Cardiac muscle cell (in vitro differentiated cells and primary cell): ENCODE data around the gene THOC6. TPM values are rescaled to one million over a fixed set of nuclear protein-coding genes. Genes with fewer than 3 reads are reported as not detected.
A peak's percentile ranks its signal among the peaks of the same experiment; 100 is the strongest.

Source experiments
- DNase-seq, 2 donors: peaks; one replicate each; pipeline versions ENCODE4 v3.0.0 to v3.0.0-alpha.2; 2010 to 2017; ENCODE audit warnings: low read depth in 1 of 2, low spot score in 1 of 2
- H3K27ac ChIP-seq: fragments of 200-600 bp; sonication (generic); 2 replicates; pipeline ENCODE4 v1.5.1; 2016
- H3K27me3 ChIP-seq: fragments of 200-600 bp; sonication (generic); 2 replicates; pipeline ENCODE4 v1.6.0; 2016; ENCODE audit warnings: control low read depth
- H3K36me3 ChIP-seq: fragments of 200-600 bp; sonication (generic); 2 replicates; pipeline ENCODE4 v1.5.1; 2016; ENCODE audit warnings: control low read depth
- H3K4me1 ChIP-seq: fragments of 200-600 bp; sonication (generic); 2 replicates; pipeline ENCODE4 v1.8.1; 2017; ENCODE audit warnings: low read depth, mild to moderate bottlenecking, mixed run types
- H3K4me3 ChIP-seq: fragments of 200-600 bp; sonication (generic); 2 replicates; pipeline ENCODE4 v1.5.1; 2016; ENCODE audit warnings: mild to moderate bottlenecking
- H3K9me3 ChIP-seq: fragments of 200-600 bp; sonication (generic); 2 replicates; pipeline ENCODE4 v1.5.1; 2017; ENCODE audit warnings: low read depth, mild to moderate bottlenecking, control low read depth
- polyA plus RNA-seq: library from polyadenylated mRNA; unstranded; fragments of >200 nt; fragmentation: Nextera tagmentation; extraction: Ambion mirVana; gene quantifications from 2 replicates; pipeline ENCODE4 v1.2.1, GENCODE V29; 2016
- total RNA-seq: library from RNA; depleted of rRNA; stranded (reverse); fragments of >200 nt; gene quantifications from 2 replicates; pipeline ENCODE4 v1.2.3, GENCODE V29; 2016
- TF ChIP-seq, protein P1 (sequence below): IDR thresholded peaks from 2 replicates; pipeline ENCODE4 v1.5.1; 2012; ENCODE audit warnings: low read depth, mild to moderate bottlenecking, low read length

The THOC6 gene
- total RNA-seq (34.8 and 36.9 TPM in 2 replicates), polyA plus RNA-seq (61.3 and 65.7 TPM in 2 replicates)

GRCh38 chr16:3023669-3024478 is at the start of gene THOC6, which contains the start of gene HCFC1R1:
THOC6 (plus strand) TSS chr16:3024035; CDS start chr16:3024327, 292 bp downstream.
HCFC1R1 (minus strand) TSS chr16:3023942; CDS start chr16:3023941, 1 bp downstream.
- no peaks in the 10 kb centered on the region for H3K27me3 ChIP-seq
- TF ChIP-seq, protein P1, sequence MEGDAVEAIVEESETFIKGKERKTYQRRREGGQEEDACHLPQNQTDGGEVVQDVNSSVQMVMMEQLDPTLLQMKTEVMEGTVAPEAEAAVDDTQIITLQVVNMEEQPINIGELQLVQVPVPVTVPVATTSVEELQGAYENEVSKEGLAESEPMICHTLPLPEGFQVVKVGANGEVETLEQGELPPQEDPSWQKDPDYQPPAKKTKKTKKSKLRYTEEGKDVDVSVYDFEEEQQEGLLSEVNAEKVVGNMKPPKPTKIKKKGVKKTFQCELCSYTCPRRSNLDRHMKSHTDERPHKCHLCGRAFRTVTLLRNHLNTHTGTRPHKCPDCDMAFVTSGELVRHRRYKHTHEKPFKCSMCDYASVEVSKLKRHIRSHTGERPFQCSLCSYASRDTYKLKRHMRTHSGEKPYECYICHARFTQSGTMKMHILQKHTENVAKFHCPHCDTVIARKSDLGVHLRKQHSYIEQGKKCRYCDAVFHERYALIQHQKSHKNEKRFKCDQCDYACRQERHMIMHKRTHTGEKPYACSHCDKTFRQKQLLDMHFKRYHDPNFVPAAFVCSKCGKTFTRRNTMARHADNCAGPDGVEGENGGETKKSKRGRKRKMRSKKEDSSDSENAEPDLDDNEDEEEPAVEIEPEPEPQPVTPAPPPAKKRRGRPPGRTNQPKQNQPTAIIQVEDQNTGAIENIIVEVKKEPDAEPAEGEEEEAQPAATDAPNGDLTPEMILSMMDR, result no peak
- H3K36me3 ChIP-seq, result peaks cover 13% of the 10 kb centered on the region
- DNase-seq, result peak; percentile 99
- no peaks in the 10 kb centered on the region for H3K9me3 ChIP-seq
- peak within 1 kb of the TSS; percentile 74 for H3K4me3 ChIP-seq
- peak within 1 kb of the TSS; percentile 97 for H3K27ac ChIP-seq
- peaks cover 22% of the 10 kb centered on the region for H3K4me1 ChIP-seq

- no peaks in the 10 kb centered on the region for H3K9me3 ChIP-seq
- no peaks in the 10 kb centered on the region for H3K4me1 ChIP-seq
- no peak for DNase-seq
- no peak overlapping the region for H3K27ac ChIP-seq
- no peak overlapping the region for H3K4me3 ChIP-seq
- no peaks in the 10 kb centered on the region for H3K27me3 ChIP-seq
- TF ChIP-seq, protein P1, result no peak
- H3K36me3 ChIP-seq, result no peaks in the 10 kb centered on the region
Measured at GRCh38 chr16:2974319-2975056, 49.3 kb upstream of the THOC6 start.

DNA sequence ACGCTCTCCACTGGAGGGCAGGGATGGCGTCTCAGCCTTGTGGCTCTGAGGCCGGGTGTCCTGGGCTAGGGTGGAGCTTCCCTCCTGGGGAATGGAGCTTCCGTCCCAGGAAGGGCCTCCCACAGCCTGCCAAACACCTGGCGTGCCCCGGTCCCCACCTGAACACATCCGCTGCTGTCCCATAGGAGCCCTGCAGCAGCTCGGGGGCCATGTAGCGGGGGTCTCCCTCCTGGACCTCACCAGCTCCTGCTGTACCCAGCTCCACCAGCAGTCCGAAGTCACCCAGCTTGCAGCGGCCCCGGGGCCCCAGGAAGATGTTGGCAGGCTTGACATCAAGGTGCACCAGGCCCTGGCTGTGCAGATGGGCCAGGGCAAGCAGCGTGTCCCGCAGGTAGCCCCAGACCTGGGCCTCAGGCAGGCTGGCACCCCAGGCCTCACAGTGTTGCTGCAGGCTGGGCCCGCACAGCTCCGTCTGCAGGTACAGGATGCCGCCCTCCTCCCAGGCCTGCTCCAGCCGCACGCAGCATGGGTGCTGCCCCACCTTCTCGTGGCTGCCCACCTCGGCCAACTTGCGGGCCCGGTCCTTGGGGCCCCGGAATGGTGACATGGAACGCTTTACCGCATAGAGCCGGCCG is 48.6 kb upstream of the THOC6 start:
- TF ChIP-seq, protein P1, result no peak
- H3K4me1 ChIP-seq, result no peaks in the 10 kb centered on the region
- H3K36me3 ChIP-seq, result no peaks in the 10 kb centered on the region

GRCh38 chr16:2976201-2976600 is 47.6 kb upstream of the THOC6 start:
- Histone ChIP-seq H3K36me3 (no peaks in the 10 kb centered on the region), H3K4me1 (peaks cover 4% of the 10 kb centered on the region)

More for the DNA sequence above, 48.6 kb upstream of the THOC6 start:
- no peaks in the 10 kb centered on the region for H3K9me3 ChIP-seq
- no peak for DNase-seq
- H3K27ac ChIP-seq, result no peak overlapping the region
- no peak overlapping the region for H3K4me3 ChIP-seq
- H3K27me3 ChIP-seq, result no peaks in the 10 kb centered on the region

GRCh38 chr16:2976673-2977072 is 47.2 kb upstream of the THOC6 start:
- no peak for DNase-seq
- TF ChIP-seq, protein P1, result no peak
- Histone ChIP-seq H3K4me3 (no peak overlapping the region), H3K36me3 (no peaks in the 10 kb centered on the region), H3K9me3 (no peaks in the 10 kb centered on the region), H3K4me1 (peaks cover 8% of the 10 kb centered on the region), H3K27me3 (no peaks in the 10 kb centered on the region), H3K27ac (no peak overlapping the region)

More at GRCh38 chr16:2976201-2976600, 47.6 kb upstream of the THOC6 start:
- H3K9me3 ChIP-seq, result no peaks in the 10 kb centered on the region
- DNase-seq, result no peak
- no peak overlapping the region for H3K4me3 ChIP-seq
- H3K27me3 ChIP-seq, result no peaks in the 10 kb centered on the region
- TF ChIP-seq, protein P1, result no peak
- no peak overlapping the region for H3K27ac ChIP-seq
